Caco-2 (cell line): ENCODE data around the gene AKR1C1. TPM values are rescaled to one million over a fixed set of nuclear protein-coding genes. Genes with fewer than 3 reads are reported as not detected.
"Not testable (repeated sequence)": the region's sequence is repeated elsewhere in the genome, so short reads cannot be mapped to it uniquely, and the experiment has no call there.

Source experiments
- BruUV-seq: library from RNA; stranded (reverse); fragments of 400-500 nt; replicated peaks from 2 replicates; lab custom pipeline; 2021; lab: Mats Ljungman, UMichigan
- CTCF ChIA-PET: fragments of 300-600 bp; sonication (Branson Sonifier 250); formaldehyde crosslinking; loops from one replicate; lab custom pipeline; 2022; ENCODE audit warnings: antibody characterized with exemption; lab: Charles Lee
- POLR2A ChIA-PET: fragments of 300-600 bp; sonication (Branson Sonifier 250); formaldehyde crosslinking; loops from one replicate; lab custom pipeline; 2022; ENCODE audit warnings: antibody characterized with exemption; lab: Charles Lee
- DNase-seq, 2 experiments: peaks; one replicate each; pipeline versions ENCODE4 v3.0.0 to v3.0.0-alpha.2; 2020 to 2022
- H3K27me3 ChIP-seq: replicated peaks from 2 replicates; pipeline ENCODE4 v1.6.0; 2011; ENCODE audit warnings: low read length; ENCODE audit not compliant: control insufficient read depth, insufficient read depth
- H3K36me3 ChIP-seq: 2 replicates; pipeline ENCODE4 v1.5.1; 2011; ENCODE audit warnings: low read length; ENCODE audit not compliant: control insufficient read depth, insufficient read depth
- H3K4me1 ChIP-seq: fragments of 250-450 bp; sonication (Bioruptor Pico); 2 replicates; pipeline ENCODE4 v1.5.1; 2020; ENCODE audit warnings: mild to moderate bottlenecking
- H3K4me3 ChIP-seq: 2 replicates; pipeline ENCODE4 v1.5.1; 2011; ENCODE audit warnings: low read depth, mild to moderate bottlenecking, control low read depth, low read length
- H3K9me3 ChIP-seq: fragments of 250-450 bp; sonication (Bioruptor Pico); 2 replicates; pipeline ENCODE4 v1.5.1; 2020; ENCODE audit warnings: mild to moderate bottlenecking, moderate library complexity
- H3K27ac Mint-ChIP-seq: one replicate; pipeline ENCODE4 v1.8.0; 2022; ENCODE audit warnings: mixed read lengths; ENCODE audit not compliant: unreplicated experiment
- H3K27me3 Mint-ChIP-seq: one replicate; pipeline ENCODE4 v1.8.0; 2022; ENCODE audit warnings: mixed read lengths; ENCODE audit not compliant: insufficient read depth, unreplicated experiment
- H3K36me3 Mint-ChIP-seq: one replicate; pipeline ENCODE4 v1.8.0; 2022; ENCODE audit warnings: mild to moderate bottlenecking, mixed read lengths; ENCODE audit not compliant: insufficient read depth, unreplicated experiment
- H3K4me1 Mint-ChIP-seq: one replicate; pipeline ENCODE4 v1.8.0; 2022; ENCODE audit warnings: low read depth, mixed read lengths; ENCODE audit not compliant: unreplicated experiment
- H3K4me3 Mint-ChIP-seq: one replicate; pipeline ENCODE4 v1.8.0; 2022; ENCODE audit warnings: mild to moderate bottlenecking, moderate library complexity, mixed read lengths; ENCODE audit not compliant: unreplicated experiment
- H3K9me3 Mint-ChIP-seq: one replicate; pipeline ENCODE4 v1.8.0; 2022; ENCODE audit warnings: mixed read lengths; ENCODE audit not compliant: unreplicated experiment
- intact Hi-C: fragments of 100-400 bp; cut with micrococcal nuclease; formaldehyde crosslinking; loops from one replicate; pipeline ENCODE4 v1.10.0; 2022; ENCODE audit not compliant: unreplicated experiment
- total RNA-seq: library from RNA; stranded (reverse); gene quantifications from 2 replicates; pipeline ENCODE4 v1.2.3, GENCODE V29; 2022

Gene AKR1C1
- total RNA-seq, 1 experiment from 2014 or later, result 27.1 TPM

DNA sequence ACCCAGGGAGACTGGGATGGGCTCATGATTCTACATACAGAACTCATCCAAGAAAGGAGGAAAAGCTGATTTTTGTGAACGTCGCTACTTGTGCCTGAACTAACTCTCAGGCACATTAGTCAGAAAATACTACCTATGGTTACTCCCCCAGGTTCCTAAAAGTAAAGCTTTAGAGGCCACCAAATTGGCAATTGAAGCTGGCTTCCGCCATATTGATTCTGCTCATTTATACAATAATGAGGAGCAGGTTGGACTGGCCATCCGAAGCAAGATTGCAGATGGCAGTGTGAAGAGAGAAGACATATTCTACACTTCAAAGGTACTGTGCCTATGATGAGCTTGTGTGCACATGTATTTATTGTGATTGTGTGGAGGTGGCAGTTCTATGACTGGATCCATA lies 2.5 kb downstream of the AKR1C1 start:
- CTCF ChIA-PET, H3K4me1 ChIP-seq, H3K36me3 Mint-ChIP-seq, H3K27me3 Mint-ChIP-seq, H3K4me3 ChIP-seq, H3K27me3 ChIP-seq, H3K4me1 Mint-ChIP-seq, H3K36me3 ChIP-seq, POLR2A ChIA-PET, H3K4me3 Mint-ChIP-seq, intact Hi-C loops, H3K9me3 Mint-ChIP-seq, H3K9me3 ChIP-seq, H3K27ac Mint-ChIP-seq, BruUV-seq, DNase-seq: not testable (repeated sequence)

- BruUV-seq, H3K4me1 Mint-ChIP-seq, H3K27me3 Mint-ChIP-seq, H3K36me3 ChIP-seq, H3K4me3 ChIP-seq, H3K9me3 Mint-ChIP-seq, H3K4me1 ChIP-seq, intact Hi-C loops, H3K4me3 Mint-ChIP-seq, H3K27me3 ChIP-seq, POLR2A ChIA-PET, DNase-seq, H3K9me3 ChIP-seq, H3K27ac Mint-ChIP-seq, H3K36me3 Mint-ChIP-seq, CTCF ChIA-PET: not testable (repeated sequence)
These were observed 4.0 kb downstream of the AKR1C1 start for GRCh38 chr10:4967189-4967588.

DNA sequence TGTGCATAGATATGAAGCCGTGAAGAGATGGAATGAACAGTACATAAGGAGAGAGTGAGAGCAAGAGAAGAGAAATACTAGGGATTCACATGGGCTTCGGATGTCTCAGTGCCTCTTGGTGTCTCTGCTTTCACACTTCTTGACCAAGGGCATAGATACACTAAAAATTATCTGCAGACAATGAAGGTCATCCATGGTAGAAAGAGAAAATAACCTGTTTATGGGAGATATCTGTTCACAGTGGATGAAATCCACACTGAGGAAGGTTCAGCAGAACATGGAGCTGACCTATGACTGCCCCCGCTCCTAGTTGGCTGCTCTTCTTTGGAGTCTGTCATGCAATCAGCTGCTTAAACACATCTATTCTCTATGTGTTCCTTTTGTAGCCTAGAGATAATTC lies 6.1 kb downstream of the AKR1C1 start:
- BruUV-seq, H3K36me3 ChIP-seq, POLR2A ChIA-PET, H3K27ac Mint-ChIP-seq, H3K4me3 ChIP-seq, CTCF ChIA-PET, DNase-seq, H3K27me3 Mint-ChIP-seq, H3K9me3 ChIP-seq, H3K36me3 Mint-ChIP-seq, H3K4me1 Mint-ChIP-seq, H3K4me1 ChIP-seq, H3K27me3 ChIP-seq, H3K4me3 Mint-ChIP-seq, H3K9me3 Mint-ChIP-seq, intact Hi-C loops: not testable (repeated sequence)

- H3K4me1 Mint-ChIP-seq, POLR2A ChIA-PET, H3K9me3 Mint-ChIP-seq: not testable (repeated sequence)
These were observed 7.1 kb downstream of the AKR1C1 start for GRCh38 chr10:4970362-4970761.

DNA sequence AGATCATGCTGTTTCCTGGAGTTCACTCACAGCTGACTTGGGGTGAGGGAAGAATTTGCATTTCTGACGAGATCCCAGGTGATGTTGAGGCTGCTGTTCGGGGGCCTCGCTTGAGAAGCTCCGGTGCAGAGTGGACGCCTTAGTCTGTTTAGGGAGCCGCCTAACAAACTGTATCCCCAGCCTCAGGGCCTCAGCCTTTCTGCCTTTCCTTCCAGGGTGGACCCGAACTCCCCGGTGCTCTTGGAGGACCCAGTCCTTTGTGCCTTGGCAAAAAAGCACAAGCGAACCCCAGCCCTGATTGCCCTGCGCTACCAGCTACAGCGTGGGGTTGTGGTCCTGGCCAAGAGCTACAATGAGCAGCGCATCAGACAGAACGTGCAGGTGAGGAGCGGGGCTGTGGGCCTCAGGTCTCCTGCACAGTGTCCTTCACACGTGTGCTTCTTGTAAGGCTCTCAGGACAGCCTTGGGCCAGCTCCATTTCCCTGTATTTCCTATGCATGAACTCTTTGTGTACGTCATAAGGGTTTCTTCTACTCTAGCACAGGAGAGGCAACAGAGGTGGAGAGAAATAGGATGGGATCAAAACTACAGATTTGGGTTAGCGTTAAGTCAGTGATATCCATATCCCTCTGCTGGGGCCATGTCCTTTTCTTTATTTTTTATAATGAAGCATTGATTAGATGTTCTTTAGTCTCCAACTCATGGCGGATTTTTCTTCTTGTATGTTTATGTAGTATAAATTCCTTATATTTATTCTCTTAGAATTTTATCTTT lies 9.3 kb downstream of the AKR1C1 start:
- H3K9me3 Mint-ChIP-seq, DNase-seq, POLR2A ChIA-PET, H3K36me3 Mint-ChIP-seq, CTCF ChIA-PET, intact Hi-C loops, H3K27ac Mint-ChIP-seq, H3K27me3 Mint-ChIP-seq, H3K27me3 ChIP-seq, H3K4me1 ChIP-seq, H3K4me3 Mint-ChIP-seq, H3K4me1 Mint-ChIP-seq, H3K4me3 ChIP-seq, BruUV-seq, H3K9me3 ChIP-seq, H3K36me3 ChIP-seq: not testable (repeated sequence)

More at GRCh38 chr10:4970362-4970761, 7.1 kb downstream of the AKR1C1 start:
- H3K4me1 ChIP-seq, H3K27ac Mint-ChIP-seq, BruUV-seq, H3K36me3 Mint-ChIP-seq, DNase-seq, intact Hi-C loops, H3K9me3 ChIP-seq, H3K36me3 ChIP-seq, CTCF ChIA-PET, H3K27me3 Mint-ChIP-seq, H3K4me3 Mint-ChIP-seq, H3K4me3 ChIP-seq, H3K27me3 ChIP-seq: not testable (repeated sequence)

DNA sequence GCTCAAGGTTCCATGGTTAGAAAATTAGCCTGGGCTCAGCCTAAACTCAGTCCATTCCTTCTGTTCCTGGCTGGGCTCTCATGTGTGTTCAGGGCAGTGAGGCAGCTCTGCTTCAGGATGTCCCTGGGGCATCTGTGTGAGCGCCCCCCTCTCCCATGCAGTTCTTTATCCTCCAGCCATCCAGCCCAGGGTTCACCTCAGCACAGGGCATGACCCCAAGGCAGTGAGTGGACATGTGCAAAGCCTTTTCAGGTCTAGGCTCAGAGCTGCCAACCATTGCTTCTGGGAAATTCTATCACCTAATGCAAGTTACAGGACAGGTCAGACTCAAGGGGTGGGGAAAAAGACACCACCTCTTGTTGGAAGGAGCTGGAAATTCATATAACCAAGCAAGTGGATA lies 10.1 kb downstream of the AKR1C1 start:
- H3K4me3 ChIP-seq, H3K36me3 Mint-ChIP-seq, H3K4me1 ChIP-seq, BruUV-seq, H3K27me3 ChIP-seq, H3K9me3 Mint-ChIP-seq, H3K4me3 Mint-ChIP-seq, POLR2A ChIA-PET, H3K27me3 Mint-ChIP-seq, DNase-seq, intact Hi-C loops, H3K9me3 ChIP-seq, CTCF ChIA-PET, H3K27ac Mint-ChIP-seq, H3K36me3 ChIP-seq, H3K4me1 Mint-ChIP-seq: not testable (repeated sequence)

DNA sequence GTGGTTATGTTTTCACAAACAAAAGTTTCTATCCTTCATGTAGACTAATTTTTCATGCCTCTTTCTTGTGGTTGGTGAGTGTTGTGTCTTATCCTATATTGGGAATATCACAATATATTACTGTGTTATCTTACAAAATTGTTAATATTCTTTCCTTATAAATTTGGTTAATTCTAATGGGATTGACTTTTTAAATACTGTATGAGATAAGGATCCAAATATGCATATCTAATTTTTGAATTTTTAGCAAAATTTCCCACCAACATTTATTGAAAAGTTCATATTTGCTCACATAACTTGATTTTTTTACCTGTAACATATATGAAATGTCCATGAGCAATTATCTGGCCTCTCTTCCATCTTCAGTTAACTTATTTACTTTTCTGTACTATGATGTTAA lies 11.2 kb downstream of the AKR1C1 start:
- H3K27me3 Mint-ChIP-seq, BruUV-seq, H3K27ac Mint-ChIP-seq: not testable (repeated sequence)

More for the DNA sequence above, 11.2 kb downstream of the AKR1C1 start:
- H3K4me1 Mint-ChIP-seq, H3K9me3 ChIP-seq, intact Hi-C loops, H3K4me3 Mint-ChIP-seq, H3K36me3 Mint-ChIP-seq, H3K4me1 ChIP-seq, DNase-seq, H3K27me3 ChIP-seq, H3K36me3 ChIP-seq, CTCF ChIA-PET, H3K4me3 ChIP-seq, H3K9me3 Mint-ChIP-seq, POLR2A ChIA-PET: not testable (repeated sequence)
